Eye (tissue), 1 donor: ENCODE data around the gene USH1C.

Experiments used
- DNase-seq: peaks from one replicate; pipeline ENCODE4 v3.0.0-alpha.2; 2015

The USH1C gene

GRCh38 chr11:17546240-17546639 lies 2.0 kb upstream of the USH1C start:
- DNase-seq = no peak

- DNase-seq = no peak
Measured at GRCh38 chr11:17543574-17544180, 539 bp downstream of the USH1C start.

GRCh38 chr11:17543041-17543440 lies 1.2 kb downstream of the USH1C start:
- DNase-seq = no peak

- DNase-seq = no peak
Measured at GRCh38 chr11:17542249-17542648, 2.0 kb downstream of the USH1C start.

GRCh38 chr11:17541330-17541885 lies 2.8 kb downstream of the USH1C start:
- no peak for DNase-seq

- no peak for DNase-seq
Measured at GRCh38 chr11:17540807-17541206, 3.4 kb downstream of the USH1C start.

- no peak for DNase-seq
Measured at GRCh38 chr11:17538731-17539130, 5.5 kb downstream of the USH1C start.

GRCh38 chr11:17538054-17538453 lies 6.2 kb downstream of the USH1C start:
- no peak for DNase-seq

- no peak for DNase-seq
Measured at GRCh38 chr11:17537261-17537660, 7.0 kb downstream of the USH1C start.

GRCh38 chr11:17535488-17535887 lies 8.7 kb downstream of the USH1C start:
- no peak for DNase-seq

GRCh38 chr11:17533778-17534415 lies 10.3 kb downstream of the USH1C start:
- no peak for DNase-seq

- DNase-seq = no peak
Measured at GRCh38 chr11:17533341-17533740, 10.9 kb downstream of the USH1C start.

GRCh38 chr11:17532784-17533183 lies 11.4 kb downstream of the USH1C start:
- DNase-seq = no peak

- DNase-seq = no peak
Measured at GRCh38 chr11:17531636-17532113, 12.5 kb downstream of the USH1C start.

GRCh38 chr11:17531071-17531600 lies 13.1 kb downstream of the USH1C start:
- DNase-seq = no peak

GRCh38 chr11:17529844-17530185 lies 14.4 kb downstream of the USH1C start:
- DNase-seq = peak; percentile 87

GRCh38 chr11:17528906-17529843 lies 15.0 kb downstream of the USH1C start:
- peak; percentile 54 for DNase-seq

- DNase-seq = peak; percentile 83
Measured at GRCh38 chr11:17528181-17528691, 16.0 kb downstream of the USH1C start.

GRCh38 chr11:17527628-17527995 lies 16.6 kb downstream of the USH1C start:
- no peak for DNase-seq

- no peak for DNase-seq
Measured at GRCh38 chr11:17526931-17527627, 17.1 kb downstream of the USH1C start.

- DNase-seq = no peak
Measured at GRCh38 chr11:17526326-17526725, 17.9 kb downstream of the USH1C start.

GRCh38 chr11:17525570-17525969 lies 18.6 kb downstream of the USH1C start:
- no peak for DNase-seq
